ENCODE results near the gene PFDN4.

DNA sequence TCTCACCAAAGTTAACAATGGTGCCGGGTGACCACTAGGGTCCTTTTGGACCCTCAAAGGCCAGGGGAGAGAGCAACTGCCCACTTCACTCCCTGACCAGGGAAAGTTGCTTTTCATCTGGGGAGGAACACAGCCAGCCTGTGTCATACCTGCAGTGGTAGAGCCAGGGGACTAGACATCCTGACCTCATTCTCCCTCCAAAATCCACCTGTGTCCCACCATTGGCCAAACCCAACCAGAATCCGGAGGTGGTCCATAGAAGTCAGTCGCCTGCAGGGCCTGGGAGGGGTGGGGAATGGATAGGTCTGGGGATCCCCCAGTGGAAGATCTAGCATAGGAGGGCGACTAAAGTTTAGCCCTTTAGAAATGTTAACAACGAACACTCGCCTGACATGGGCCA lies 12.8 kb downstream of the PFDN4 start:
- TF ChIP-seq CTCF (conservative IDR thresholded peaks at IDR 0.05; ENCODE audit: low read depth, low read length) (no peak), POLR2A (IDR thresholded peaks at IDR 0.05; ENCODE audit: low read depth, low read length) (no peak), RAD21 (IDR thresholded peaks at IDR 0.05; ENCODE audit: low read length) (no peak), MAZ (IDR thresholded peaks at IDR 0.05; ENCODE audit: borderline replicate concordance, low read depth, low read length) (no peak), ELK1 (IDR thresholded peaks at IDR 0.05; ENCODE audit: borderline replicate concordance, low read depth, low read length) (no peak), MXI1 (IDR thresholded peaks at IDR 0.05; ENCODE audit: borderline replicate concordance, low read depth, low read length) (no peak), RFX5 (IDR thresholded peaks at IDR 0.05; ENCODE audit: low read depth, low read length) (no peak), CEBPB (IDR thresholded peaks at IDR 0.05; ENCODE audit: low read depth, low read length) (no peak)
